ENCODE data around the gene REPS1.
"Not testable (repeated sequence)": the region's sequence is repeated elsewhere in the genome, so short reads cannot be mapped to it uniquely, and the experiment has no call there.

The REPS1 gene, protein sequence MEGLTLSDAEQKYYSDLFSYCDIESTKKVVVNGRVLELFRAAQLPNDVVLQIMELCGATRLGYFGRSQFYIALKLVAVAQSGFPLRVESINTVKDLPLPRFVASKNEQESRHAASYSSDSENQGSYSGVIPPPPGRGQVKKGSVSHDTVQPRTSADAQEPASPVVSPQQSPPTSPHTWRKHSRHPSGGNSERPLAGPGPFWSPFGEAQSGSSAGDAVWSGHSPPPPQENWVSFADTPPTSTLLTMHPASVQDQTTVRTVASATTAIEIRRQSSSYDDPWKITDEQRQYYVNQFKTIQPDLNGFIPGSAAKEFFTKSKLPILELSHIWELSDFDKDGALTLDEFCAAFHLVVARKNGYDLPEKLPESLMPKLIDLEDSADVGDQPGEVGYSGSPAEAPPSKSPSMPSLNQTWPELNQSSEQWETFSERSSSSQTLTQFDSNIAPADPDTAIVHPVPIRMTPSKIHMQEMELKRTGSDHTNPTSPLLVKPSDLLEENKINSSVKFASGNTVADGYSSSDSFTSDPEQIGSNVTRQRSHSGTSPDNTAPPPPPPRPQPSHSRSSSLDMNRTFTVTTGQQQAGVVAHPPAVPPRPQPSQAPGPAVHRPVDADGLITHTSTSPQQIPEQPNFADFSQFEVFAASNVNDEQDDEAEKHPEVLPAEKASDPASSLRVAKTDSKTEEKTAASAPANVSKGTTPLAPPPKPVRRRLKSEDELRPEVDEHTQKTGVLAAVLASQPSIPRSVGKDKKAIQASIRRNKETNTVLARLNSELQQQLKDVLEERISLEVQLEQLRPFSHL

DNA sequence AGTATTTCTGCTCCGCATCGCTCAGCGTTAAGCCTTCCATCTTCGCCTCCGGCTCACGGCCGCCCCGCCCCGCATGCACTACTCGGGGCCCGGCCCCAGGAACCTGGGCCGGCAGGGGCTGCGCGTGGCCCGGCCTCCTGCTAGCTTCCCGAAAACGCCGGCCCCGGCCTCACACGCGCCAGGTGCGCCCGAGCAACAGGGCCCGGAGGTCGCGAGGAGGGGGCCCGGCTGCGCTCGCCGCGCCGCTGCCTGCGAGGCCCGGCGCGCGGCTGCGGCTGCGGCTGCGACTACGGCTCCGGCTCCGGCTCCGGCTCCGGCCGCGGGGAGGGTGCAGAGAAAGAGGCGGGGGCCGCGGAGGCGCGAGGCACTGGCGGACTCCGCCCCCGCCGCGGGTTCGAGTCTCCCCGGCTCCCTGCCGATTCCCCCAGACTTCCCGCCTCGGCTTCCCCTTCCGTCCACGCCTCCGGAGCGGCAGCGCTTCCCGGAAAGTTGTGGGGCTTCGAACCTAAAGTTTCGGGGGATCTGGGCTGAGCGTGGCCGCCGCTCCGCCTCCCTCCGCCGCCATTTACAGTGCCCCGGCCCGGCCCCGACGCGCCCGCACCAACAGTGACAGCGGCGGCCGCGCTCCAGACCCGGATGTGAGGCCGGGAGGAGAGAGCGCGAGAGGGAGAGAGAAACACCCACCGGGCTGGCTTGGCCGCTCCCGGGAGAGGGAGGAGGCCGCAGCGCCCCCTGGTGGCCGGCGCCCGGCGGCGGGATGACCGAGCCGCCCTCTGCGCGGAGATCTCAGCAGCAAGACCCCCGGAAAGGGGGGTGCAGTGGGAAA lies at the start of gene REPS1:
TSS of gene REPS1 (minus strand) at position 611 of the 826 bp plus-strand sequence. CDS start at position 40, 571 bp downstream.
- peak; percentile 93 for DNase-seq

DNA sequence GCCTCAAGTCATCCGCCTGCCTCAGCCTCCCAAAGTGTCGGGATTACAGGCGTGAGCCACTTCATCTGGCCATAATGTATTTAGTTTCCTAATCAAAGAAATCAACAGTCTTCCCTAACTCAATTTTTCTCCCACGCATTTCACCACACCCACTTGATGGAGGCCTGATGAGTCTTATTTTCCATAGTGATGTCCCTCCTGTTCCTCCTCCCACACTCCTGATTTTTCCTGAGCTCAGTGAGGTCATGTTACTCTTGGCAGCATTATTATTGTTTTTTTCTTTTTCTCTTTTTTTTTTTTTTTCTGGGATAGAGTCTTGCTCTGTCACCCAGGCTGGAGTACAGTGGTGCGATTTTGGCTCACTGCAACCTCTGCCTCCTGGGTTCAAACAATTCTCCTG lies 49.4 kb upstream of the REPS1 start:
- DNase-seq, result no peak

DNA sequence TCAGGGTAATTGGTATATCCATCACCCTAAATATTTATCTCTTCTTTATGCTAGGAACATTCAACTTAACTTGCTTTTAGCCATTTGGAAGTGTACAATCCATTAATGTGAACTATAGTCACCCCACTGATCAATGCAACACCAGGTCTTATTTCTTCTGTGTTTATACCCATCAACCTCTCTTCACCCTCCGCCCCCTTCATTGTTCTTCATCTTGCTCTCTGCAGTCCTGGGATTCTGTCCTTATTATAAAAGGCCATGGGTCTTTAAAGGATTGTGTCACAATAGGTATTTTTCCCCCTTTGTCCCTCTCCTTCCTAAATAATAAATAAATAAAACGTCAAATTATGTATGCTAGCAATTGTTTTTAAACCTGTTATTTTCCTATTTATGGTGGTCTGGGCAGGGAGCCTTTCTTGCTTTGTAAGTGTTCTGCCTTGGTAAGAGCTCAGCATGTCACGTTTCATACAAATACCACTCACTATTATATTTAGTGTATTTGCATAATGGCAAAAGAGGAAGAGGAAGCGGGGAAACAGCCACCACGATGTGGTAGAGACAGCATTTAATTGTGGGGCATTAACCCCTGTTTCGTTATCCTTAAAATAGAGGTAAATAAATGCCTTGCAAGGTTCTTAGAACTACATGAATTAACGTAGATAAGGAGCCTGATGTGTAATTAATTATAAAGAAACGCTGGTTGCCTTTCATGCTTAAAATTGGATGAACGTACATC lies 42.3 kb upstream of the REPS1 start:
- DNase-seq, result no peak

DNA sequence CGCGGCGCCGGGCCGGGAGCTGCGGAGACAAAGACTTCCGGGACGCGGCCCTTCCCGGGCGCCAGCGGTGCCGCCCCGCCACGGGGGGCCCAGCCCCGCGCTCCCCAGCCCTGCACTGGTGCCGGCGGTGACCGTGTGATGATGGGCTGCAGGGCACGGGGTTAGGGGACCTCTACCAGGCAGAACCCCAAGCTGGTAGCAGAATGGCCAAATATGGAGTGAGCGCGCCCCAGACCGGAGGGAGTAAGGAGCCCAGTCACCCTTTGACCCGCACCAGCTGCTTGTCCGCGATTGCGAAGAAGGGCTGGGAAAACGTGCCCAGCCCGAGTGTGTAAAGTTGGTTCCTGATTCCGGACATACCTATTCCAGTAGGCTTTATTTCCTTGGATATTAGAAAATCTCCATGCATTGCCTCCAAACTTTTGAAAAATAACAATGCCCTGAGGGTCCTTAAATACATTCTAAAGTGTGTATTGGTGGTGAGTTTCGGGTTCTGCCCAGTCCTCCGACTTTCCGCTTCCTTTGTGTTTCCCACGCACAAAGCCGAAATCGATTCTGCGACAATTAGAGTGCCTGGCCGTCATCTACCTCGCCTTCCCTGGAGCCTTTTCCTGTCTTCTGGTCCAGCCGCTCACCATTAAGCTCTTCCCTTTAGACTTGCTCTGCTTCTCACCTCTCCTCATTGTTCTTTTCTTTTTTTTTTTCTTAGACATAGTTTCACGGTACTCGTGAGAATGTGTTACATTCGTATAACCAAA lies 41.6 kb upstream of the REPS1 start:
- peak; percentile 61 for DNase-seq

DNA sequence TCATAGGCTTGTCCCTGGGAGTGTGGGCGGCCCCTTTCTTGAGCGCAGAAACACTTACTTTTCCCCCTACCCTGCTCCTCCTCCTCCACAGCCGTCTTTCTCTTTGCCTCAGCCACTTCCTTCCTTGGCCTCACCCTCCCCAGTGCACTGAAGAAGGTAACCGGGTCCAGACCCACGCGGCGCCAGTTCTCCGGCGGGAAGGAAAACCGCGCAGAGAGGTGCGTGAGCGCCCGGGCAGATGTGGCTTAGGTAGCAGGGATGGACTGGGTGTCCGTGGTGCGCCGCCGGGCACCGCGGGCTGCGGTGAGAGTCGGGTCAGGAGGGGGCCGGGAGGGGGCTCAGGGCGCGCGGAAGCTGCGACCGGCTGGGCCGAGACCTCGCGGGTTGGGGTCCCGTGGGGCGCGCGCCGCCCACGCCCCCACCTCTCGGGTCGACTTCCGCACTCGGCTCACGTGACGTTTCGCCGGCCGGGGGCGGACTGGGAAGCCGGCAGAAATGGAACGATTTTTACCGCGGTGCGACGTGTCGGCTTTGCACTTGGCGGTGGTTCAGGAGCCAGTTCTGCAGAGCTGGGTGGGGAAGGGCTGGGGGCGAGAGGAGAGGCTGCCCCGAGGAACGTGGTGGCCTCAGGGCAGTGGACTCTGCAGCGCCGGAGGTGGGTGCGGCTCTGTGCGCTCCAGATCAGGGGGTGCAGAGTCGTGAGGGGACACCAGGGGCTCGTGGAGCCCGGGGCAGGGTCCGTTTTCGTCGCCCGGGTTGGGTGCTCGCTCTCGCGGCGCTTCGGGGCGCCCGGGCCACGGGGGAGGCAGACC lies 40.8 kb upstream of the REPS1 start, which contains the start of gene ABRACL:
TSS of gene ABRACL (plus strand) at position 88 of the 812 bp plus-strand sequence. CDS start 5,416 bp downstream, outside the sequence.
- DNase-seq, result peak; percentile 88

DNA sequence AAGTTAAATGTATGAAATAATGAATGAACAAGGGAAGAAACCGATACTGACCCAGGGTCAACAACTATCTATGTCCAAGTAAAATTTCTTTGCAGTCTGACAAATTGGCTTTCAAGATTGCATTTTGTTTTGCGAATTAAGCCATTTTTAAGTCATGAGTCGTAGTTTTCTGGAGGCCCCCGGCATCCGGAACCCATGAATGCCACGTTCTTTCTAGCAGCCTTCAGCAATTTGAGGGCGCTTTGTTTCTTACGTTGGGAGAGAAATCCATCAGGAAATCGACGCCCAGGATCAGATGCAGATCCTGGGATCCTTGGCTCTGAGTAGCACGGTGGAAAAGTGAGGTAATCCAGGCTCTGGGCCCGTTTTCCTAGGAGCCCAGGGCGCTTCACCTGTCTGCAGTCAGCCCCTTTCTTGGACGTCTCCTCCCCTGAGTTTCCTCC lies 40.2 kb upstream of the REPS1 start:
- no peak for DNase-seq

DNA sequence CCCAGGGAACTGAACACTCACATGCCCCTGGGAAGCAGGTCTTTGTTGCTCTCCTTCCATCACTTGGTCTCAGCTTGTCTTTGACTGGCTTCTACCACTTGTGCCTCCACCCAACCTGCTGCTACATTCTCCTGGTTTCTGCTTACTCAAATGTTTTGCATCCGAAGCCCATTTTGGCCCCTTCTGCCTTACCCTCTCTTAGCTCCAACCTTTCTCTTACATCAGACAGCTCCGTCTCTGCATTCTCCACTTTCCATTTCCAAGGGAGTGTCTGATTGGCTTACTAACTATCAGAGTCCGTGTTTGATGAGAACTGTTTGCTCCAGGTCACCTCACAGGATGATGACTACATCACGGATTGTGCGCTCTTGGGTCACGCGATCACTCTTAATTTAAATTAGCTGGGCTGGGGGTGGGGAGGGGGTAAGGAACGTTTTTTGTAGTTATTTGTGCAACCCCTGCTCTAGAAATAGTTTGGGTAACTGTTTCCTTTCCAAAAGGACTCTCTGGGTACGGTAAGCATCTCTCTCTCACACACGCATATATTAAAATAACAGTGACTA lies 39.6 kb upstream of the REPS1 start:
- peak; percentile 88 for DNase-seq

DNA sequence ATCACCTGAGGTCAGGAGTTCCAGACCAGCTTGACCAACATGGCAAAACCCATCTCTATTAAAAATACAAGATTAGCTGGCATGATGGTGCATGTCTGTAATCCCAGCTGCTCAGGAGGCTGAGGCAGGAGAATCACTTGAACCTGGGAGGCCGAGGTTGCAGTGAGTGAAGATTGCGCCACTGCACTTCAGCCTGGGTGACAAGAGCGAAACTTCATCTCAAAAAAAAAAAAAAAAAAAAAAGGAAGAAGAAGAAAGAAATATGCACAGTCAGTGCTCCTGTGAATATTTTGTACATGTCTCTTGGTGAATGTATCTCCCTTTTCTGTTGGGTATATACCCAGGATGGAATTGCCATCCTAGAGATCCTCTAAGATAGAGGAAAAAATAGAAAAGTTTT lies 37.4 kb upstream of the REPS1 start:
- DNase-seq, result not testable (repeated sequence)

DNA sequence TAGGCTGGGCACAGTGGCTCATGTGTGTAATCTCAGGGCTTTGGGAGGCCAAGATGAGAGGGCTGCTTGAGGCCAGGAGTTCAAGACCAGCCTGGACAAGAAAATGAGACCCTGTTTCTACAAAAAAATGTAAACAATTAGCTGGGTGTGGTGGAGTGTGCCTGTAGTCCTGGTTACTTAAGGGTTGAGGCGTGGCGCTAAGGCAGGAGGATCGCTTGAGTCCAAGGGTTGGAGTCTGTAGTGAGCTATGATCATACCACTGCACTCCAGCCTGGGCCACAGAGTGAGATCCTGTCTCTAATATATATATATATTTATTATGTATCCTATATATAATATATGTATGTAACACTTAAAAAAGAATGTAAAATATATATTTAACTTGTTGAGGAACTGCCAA lies 32.6 kb upstream of the REPS1 start:
- no peak for DNase-seq

DNA sequence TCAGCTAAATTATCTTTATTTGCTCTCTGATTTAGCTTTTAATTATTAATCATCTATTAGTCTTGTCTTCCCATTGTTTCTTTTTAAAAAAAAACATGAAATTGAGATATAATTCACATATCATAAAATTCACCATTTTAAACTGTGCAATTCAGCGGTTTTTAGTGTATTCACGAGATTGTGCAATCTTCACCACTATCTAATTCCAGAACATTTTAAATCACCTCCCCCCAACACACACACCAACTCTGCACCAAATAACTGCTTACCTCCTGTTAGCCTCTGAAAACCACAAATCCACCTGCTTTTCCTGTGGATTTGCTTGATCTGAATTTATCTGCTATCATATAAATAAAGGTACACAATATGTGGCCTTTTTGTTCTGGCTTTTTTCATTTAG lies 31.7 kb upstream of the REPS1 start:
- DNase-seq, result no peak

DNA sequence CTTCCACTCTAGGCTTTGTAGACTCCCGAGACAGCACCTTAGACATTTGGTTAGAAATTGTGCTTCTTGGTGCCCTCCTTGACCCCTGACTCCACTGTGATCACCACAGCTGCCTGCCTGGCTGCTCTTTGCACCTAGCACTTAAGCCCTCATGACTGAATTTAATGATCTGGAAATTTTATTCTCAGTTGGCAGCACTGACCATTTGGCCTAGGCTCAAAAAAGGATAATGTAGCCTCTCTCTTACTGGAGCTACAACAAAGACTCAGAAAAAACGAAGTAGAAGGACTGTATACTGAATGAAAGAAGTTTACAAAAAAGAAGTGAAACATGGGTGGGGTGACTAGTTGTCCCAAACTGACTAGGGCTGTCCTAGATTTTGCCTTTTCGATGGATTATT lies 29.2 kb upstream of the REPS1 start:
- DNase-seq, result peak; percentile 71

DNA sequence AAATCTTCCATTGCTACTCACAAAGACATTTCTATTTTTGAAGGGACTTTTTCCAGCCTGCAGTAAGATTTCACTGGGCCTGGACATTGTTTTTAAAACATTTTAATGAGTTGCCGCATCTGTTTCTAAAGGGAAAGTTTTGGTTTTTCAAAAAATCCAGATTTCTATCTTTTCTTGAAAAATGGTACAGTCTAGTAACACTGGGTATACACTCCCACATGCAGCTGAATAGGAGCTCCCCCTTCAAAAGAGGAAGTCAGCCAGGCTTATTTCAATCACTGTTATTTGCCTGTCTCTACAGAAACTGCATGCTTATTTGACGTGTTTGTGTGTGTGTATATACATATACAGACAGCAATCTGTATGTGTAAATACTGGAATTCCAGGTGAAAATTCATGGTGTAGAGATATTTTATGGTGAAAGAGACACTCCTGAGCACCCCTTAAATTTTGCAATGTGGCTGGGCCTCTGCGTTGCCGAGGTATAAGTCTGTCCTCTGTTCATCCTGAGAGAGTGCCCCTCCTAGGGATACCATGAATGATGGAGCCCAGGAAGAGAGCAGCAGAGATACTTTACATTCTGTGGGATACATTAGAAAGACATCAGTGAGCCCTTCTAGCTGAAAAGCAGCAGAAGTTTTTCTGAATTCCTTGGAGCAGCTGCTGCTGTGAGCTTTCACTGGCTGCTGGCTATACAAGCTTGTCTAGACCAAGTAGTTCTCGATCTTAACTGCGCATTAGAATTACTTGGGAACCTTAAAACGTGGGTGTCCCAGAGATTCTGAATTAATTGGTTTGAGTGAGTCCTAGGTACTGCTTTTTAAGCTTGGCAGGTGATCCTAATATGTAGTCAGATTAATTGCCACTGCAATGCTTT lies 28.5 kb upstream of the REPS1 start:
- no peak for DNase-seq

DNA sequence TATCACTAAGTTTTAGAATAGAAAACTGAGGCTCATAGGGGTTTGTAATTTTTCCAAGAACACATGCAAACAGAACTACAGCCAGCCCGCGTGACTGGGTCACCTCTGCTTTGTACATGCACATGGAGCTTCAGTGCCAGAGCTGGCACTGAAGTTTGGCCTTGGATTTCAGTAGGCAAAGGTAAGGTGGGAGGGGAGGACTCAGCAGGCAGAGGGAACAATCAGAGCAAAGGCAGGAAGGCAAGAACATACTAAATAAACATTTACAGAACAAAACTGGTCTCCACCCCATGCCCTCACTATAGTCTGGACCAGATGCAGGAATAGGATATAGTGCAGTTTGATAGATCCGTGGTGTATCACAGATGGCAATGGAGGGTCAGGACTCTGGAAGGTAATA lies 26.9 kb upstream of the REPS1 start:
- DNase-seq, result no peak

DNA sequence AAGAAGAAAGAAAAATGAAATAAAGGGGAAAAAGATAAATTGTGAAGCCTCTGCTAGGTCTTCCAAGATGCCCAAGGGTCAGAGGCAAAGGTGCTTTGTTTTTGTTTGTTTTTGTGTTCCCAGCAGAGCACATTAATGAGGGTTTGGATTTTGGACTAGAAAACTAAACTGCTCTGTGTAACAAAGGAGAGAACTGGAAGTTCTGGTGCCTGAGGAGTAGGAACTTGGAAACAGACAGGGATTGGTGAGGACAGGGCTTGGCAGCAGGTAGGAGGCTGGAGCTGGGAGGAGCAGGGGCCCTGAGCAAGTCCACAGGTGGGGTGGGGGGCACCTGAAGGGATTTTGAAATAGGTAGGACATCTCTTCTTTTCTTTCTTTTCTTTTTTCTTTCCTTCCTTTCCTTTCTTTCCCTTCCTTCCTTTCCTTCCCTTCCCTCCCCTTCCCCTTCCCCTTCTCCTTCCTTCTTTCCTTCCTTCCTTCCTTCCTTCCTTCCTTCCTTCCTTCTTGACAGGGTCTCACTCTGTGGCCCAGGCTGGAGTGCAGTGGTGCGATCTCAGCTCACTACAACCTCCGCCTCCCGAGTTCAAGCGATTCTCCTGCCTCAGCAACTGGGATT lies 25.2 kb upstream of the REPS1 start:
- DNase-seq, result no peak

DNA sequence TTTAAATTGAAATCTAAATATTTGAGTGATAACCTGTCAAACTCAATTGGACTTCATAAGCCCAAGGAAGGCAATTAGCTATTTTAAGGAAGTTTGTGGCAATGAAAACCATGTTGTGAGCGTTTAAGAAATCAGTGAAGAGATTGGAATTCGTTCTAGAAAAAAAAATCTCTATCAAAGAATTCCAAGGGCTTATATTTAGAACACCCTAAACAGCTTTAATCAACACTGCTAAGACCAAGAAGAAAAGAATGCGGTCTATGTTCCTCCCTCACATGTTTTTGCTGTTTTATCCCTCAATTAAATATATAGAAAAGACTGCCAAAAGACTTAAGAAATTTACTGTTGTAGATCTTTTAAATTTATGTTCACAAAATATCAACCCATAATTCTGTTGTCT lies 23.9 kb upstream of the REPS1 start:
- DNase-seq, result no peak

DNA sequence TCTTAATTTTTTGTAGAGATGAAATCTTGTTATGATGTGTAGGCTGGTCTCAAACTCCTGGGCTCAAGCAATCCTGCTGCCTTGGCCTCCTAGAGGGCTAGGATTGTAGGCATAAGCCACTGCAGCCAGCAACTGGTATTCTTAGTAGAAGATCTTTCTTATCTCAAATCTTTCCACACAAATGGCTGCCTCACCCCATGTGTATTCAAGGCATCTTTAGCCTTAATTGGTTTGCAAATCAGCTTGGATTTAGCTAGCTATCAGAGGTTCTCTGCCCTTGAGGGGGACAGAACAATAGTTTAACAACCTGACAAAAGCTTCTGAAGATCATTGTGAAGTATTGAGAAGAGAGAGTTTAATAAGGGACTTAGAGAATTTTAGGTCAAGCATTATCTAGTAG lies 22.6 kb upstream of the REPS1 start:
- no peak for DNase-seq

DNA sequence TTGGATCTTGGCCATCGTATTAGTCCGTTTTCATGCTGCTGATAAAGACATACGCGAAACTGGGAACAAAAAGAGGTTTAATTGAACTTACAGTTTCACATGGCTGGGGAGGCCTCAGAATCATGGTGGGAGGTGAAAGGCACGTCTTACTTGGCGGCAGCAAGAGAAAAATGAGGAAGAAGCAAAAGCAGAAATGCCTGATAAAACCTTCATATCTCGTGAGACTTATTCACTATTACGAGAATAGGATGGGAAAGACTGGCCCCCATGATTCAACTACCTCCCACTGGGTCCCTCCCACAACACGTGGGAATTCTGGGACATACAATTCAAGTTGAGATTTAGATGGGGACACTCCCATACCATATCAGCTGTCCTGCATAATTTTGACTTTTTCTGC lies 20.1 kb upstream of the REPS1 start:
- DNase-seq, result no peak

DNA sequence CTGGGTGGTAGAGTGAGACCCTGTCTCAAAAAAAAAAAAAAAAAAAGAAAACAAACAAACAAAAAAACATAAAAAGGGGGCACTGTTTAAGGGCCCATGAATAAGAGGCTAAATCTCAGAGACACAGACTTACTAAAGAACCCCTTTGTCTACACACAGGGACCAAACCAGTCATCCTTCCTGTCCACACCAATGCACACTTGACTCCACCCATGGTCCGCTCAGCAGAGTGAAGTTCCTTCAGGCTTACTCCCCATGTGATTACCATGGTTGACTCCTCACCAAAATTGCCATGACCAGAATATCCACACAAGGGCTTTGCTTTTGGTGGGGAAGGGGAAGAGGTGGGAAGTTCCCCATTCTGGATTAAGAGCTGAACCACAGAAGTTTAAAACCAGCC lies 19.4 kb upstream of the REPS1 start:
- no peak for DNase-seq

DNA sequence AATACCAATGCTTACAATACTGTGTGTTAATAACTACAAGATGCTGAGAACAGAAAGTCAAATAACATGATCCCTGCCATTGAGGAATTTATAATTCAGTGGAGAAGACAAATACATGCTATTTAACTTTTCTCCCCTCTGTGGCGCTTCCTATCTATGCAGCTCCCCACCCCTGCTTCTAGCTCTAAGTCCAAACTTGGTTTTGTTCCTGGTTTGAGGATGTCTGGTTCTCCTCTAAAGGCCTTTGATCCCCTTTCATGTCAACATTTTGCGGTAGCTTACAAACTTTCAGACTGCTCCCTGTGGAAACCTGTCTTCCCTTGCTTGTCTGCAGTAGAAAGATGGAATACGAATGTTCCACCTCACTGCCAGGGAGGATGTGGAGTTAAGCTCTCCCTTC lies 18.4 kb upstream of the REPS1 start:
- DNase-seq, result no peak
